Right forelimb (tissue), 1 donor: ENCODE measurements around the gene CSK.

ENCODE experiments used
- DNase-seq: peaks from one replicate; pipeline ENCODE4 v3.0.0-alpha.2; 2018

Gene CSK

DNA sequence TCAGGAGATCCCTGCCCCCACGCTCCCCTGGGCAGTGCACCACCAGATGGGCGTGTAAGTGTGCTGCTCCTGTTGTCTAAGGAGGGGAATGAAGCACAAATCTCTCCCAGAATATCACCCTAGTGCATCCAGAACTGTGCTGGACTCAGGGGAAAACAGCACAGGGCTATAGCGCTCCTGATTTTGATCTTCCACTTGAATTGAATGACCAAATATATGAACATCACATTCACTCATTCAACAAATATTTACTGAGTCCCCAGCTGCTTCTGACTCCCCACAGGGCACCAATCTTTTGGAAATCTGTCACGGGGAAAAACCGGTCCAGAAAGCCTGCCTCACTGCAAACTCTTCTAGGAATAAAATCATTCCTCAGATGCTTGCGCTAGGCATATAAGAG is 47.0 kb downstream of the CSK start:
- no peak for DNase-seq

DNA sequence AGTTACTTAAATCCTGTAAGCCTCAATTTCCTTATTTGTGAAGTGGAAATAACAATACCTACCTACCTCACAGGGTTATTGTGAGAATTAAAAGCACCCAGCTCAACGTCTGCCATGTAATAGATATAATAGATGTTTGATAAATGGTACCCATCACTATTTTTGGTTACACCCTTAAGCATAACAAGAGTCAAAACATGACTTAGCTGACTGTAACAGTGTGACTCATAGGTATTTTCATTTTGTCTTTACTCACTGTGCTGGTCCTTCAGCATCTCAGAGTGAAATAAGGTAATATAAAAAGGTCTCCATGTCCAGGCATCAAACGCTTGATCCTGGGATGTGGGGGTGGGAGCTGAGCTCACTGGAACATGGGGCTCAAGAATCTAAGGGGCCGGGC is 47.6 kb downstream of the CSK start:
- DNase-seq: no peak

DNA sequence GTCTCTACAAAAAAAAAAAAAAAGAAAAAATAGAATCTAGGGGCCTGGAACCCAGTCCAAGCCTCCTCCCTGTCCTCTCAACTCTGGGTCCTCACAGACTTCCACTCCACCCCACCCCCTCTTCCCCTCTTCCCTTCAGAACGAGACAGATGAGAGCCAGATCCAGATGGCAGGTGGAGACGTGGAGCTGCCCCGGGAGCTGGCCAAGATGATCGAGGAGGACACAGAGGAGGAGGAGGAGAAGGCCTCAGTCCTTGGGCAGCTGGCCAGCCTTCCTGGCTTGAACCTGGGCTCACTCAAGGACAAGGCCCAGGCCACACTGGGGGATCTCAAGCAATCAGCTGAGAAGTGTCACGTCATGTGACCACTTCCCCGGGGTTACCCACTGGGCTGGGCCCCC is 48.1 kb downstream of the CSK start:
- DNase-seq: no peak

DNA sequence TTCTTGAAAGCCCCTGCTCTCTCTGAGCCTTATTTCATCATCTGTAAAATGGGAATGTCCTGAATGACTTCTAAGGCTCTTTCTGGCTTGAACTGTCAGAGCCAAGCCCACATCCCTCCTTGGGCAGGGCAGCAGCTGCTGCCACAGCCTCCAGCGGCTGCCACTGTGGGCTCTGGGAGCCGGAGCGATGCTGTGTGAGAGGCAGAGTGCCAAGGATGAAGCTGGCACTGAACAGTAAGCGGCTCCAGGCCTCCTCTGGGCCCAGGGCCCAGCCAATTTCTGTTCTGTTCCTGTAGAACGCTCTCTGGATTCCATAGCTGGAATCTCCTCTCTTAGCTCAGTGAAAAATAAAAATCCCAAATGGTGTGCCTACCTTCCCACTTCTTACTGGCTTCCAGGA is 49.0 kb downstream of the CSK start:
- DNase-seq: no peak

DNA sequence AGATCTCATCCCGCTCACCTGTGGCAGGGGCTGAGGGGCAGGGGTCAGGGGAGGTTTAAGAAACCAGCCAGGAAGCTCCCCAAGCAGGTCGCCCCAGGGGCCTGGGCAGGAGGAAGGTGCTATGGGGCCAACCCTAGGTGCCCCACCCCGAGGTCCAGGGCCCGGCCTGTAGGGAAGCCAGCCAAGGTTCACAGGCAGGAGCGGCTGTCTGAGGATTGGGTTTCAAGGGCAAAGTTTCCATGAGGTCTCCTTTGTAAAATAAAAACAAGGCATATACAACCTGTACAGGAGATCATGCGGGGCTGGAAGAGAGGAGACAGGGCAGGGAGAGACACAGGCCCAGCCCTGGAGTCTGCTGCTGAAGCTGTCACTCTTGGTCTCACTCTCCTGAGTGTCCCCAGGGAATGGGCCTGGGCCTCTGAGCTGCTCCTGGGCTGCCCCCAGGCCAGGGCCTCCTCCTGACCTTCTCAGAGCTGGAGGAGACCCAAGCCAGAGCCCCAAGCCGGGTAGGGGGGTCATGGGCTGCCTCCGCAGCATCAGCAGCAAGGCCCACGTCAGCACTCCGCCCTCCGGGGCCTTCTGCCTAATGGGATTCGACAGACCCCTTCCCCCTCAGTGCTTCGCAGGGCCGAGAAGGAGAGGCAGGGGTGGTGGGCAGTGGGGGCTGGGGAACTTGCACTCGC is 50.1 kb downstream of the CSK start:
- no peak for DNase-seq

DNA sequence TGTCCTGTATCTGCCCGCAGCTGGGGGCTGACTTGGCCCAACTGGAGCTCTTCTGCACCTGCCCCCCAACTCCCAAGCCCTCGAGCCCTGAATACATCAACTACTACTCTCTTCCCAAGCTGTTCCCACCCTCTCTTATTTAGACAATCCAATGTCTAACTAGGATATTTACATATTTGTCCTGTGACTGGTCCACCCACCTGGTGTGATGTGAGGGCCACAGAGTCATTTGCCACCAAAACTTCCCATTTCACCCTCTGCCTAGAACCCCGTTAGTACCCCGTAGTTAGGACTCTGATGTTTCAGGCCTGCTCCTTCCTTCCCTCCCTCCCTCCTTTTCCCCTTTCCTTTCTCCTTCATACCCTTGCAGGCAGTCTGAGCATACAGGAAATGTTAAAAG is 50.9 kb downstream of the CSK start:
- no peak for DNase-seq

DNA sequence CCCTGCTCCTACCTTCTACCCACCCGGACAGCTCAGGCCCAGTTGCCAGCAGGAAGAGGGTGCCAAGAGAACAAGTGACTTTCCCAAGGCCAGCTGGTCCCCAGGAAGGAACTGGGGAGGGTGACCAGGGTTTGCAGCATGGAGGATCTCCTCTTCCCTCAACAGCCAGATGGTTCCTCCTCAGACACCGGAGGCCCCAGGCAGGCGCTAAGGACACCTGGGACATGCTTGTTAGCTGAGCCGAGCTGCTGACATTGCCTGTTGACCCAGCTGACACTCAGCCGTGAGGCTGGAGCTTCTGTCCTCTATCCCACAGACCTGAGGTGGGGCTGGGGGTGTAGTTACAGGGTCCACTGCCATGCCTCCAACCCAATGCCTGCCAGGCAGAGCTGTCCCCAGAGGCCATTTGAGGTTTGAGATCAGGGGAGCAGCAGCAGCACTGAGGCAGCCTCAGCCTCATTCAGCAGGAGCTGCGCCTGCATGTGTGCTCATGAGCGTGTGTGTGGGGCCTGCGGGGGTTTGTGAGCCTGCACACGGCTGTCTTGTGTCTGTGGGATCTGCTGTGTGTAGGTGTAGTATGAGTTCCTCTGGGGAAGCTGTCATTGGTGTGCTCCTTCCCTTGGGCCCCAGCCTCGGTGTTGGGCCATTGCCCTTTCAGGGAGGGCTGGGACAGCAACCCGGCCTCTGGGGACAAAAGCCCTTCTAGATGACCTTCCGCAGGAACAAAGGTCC is 51.7 kb downstream of the CSK start:
- no peak for DNase-seq

DNA sequence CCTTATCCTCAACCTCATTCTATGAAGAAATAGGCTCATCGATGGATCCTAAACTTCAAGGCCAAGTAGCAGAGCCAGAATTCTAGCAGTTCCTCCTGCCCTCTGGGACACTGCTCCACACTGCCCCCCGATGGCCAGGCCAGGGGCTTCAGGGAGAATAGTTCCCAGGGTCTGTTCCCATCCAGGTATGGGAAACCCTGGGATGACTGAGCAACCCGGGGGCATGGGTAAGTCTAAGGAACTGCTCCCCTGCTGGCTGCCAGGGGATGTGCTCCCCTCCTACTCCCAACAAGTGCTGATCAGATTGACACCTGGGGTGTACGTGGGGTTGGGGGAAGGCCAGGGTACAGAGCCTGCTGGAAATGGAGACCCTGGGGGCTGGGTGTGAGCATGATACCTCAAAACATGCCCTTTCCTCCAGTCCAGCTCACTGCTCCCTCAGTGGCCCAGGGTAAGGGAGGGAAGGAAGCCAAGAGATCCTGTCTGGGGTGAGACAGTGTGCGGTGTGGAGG is 53.5 kb downstream of the CSK start:
- no peak for DNase-seq

DNA sequence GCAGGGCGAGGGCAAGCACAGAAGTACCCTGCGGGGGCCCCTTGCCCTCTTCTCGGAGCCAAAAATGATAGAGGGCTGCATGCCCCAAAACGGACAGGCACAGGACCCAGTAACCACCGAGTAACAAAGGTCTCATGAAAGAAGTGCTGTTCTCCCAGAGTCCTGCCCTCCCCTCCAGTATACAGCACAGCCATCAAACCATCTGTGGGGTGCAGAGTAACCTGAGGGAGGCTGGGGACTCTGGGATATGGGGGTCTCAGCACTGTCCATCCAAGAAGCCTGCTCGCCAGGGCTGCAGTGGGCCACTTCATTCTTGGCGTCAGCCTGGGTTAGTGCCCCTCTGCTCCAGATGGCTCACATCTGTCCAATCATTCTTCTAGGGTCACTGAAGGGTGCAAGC is 55.0 kb downstream of the CSK start:
- no peak for DNase-seq

DNA sequence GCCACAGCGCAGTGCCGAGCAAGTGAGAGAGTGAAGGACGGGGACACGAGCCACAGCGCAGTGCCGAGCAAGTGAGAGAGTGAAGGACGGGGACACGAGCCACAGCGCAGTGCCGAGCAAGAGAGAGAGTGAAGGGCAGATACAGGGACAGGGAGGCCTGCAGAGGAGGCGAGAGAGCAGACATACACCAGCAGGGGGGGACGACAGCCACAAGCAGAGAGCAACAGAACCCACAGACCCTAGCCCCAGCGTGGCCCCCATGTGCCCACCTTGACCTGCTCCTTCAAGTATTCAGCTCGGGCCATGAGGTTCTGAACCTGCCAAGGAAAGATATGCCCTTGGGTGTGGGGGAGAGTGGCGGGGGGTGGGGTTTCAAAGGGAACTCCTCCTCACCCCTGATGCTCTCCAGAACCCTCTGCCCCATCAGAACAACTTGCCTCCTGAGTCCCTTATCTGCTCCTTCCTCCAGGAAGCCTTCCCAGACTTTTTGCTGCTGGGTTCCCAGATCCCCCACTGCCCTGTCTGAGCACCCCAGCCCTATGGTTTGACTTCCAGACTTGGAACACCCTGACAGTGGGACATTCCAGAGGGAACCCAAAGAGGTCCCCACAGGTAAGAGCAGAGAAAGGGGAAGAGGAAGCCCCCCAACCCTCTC is 55.7 kb downstream of the CSK start:
- DNase-seq: no peak

DNA sequence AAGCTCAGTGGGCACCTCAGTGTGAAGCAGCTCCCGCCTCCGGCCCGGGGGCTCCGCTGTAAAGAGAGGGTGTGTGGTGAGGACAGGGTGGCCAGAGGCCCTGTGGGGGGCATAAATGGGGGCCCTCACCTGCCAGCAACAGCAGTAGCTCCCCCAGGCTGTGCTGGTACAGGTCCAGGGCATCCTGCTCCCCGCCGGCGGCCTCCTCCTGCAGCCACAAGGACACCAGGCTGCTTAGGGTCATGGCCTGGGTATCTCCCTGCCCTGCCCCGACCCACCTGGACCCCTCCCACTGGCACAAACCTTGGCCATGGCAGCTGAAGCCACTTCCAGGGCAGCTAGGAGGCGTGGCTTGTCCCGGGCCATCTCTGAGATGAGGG is 56.2 kb downstream of the CSK start:
- no peak for DNase-seq

DNA sequence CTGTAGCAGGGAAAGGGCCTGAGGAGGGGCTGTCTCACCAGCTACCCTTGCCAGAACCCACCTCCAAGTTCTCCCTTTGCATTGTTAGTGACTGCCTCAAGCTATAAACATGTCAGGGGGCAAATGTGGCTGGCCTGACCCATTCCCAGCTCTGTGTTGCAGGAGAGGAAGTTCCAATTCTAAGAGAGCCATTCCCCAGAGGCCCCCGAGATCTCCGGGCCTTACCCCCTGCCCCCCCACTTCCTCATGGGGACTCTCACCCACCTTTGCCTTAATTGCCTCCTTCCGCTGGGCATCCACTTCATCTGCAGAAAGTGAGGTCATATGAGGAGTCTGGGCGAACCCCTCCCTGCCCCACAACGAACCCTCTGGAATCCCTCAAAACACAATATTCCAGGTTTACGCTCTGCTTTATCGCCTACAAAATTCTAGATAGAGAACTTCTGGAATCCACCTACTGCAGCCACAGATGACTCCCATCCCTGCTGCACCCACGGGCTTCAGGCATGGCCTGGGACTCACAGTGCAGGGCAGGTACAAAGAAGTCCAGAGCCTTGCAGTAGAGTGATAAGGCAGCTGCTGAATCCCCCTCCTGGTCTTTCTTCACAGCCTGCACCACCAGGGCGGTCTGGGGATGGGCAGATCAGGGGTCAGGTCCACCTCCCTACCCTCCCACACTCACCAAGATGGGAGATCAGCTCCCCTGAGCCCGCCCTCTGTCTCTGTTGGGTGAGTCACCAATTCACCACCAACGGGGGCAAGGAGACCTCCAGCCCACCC is 57.1 kb downstream of the CSK start:
- DNase-seq: no peak

DNA sequence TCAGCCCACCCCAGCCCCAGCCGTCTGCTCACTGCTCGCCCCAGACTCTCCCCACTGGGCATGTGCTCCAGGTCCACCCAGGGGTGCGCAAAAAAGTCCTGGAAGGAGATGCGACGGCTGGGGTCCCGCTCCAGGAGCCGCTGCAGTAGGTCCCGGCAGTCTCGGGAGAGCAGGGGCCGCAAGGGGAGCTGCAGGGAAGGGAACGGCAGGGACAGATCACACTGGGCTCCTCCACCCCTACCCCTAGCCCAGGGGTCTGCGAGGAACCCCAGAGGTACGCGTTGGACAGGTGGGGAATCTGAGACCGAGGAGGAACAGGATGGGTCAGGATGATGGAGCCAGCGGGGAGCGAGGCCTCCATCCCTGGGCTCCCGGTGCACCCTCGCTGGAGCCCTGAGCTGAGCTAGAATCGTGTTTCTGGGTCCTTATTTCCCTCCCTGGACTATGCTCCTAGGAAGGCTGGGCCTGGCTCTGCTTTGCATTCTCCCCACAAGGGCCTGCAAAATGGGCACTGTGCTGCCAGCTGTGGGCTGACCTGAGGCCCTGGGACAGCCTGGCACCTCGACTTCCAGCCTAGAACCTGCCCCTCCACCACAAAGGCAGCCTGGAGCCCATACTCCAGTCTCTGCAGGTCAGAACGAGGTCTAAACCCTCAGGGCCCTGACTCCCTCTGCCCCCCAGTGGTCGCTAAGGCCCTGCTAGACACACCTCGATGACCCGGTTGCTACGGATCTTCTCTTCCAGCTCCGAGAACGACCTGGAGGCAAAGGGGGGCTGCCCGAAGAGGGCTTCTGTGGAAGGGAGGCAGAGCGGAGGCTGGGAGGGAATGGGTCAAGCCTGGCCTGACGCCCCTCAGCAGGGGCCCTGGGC is 57.9 kb downstream of the CSK start:
- DNase-seq: no peak

DNA sequence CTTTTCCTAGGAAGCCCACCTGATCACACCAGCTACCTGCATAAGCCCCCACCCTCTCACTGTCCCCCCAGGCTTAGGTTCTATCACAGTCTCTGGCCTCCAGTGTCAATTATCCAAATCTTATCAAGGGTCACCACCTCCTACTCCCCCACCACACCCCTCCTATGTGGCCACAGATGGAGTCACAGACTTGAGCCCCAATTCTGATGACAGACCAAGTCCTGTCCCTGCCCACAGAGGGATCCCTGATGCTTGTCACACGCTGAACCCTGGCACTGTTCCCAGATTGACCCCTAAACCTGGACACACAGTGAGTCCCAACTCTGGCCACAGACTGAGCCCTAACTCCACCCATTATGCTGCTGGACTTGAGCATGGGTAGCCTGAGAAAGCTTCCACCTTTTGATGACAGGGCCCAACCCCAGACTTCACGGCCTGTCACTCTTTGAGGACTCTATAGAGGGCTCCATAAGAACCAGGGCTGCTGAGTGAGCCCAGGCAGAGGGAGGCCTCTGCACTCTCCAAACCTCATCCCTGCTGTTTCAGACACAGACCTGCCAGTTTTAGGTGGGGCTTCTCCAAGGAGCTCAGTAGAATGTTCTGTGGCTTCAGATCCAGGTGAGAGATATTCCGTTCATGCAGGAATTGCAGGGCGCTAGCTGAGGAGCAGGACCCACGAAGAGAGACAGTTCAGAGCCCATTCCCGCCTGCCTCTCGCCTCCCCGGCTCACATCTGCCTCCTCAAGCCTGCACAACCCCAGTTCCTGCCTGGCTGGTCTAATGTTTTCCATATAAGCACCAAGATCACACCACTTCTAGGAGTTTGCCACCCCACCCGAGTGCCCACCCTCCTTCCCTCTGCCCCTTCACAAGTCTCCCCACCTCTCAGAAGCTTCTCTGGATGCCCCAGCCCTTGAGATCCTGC is 59.2 kb downstream of the CSK start:
- no peak for DNase-seq

DNA sequence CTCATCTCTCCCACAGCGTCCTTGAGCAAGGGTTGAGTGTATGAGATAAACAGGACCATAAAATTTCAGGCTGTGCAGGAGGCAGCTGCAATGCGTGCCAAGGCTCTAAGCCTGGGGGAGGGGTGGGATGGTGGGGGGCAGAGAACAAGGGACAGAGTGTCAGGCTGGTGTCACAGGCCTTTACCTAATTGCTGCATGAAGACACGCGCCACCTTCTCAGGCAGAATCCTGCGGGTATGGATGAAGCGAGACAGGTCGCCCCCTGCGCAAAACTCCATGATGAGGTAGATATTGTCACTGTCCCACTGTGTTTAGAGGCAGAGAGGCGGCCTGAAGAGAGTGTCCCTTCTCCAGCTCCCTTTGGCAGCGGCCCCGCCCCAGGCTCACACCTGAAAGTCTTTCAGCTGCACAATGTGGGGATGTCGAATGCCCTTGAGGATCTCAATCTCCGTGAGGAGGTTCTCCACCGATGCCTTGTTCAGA is 60.1 kb downstream of the CSK start:
- no peak for DNase-seq

DNA sequence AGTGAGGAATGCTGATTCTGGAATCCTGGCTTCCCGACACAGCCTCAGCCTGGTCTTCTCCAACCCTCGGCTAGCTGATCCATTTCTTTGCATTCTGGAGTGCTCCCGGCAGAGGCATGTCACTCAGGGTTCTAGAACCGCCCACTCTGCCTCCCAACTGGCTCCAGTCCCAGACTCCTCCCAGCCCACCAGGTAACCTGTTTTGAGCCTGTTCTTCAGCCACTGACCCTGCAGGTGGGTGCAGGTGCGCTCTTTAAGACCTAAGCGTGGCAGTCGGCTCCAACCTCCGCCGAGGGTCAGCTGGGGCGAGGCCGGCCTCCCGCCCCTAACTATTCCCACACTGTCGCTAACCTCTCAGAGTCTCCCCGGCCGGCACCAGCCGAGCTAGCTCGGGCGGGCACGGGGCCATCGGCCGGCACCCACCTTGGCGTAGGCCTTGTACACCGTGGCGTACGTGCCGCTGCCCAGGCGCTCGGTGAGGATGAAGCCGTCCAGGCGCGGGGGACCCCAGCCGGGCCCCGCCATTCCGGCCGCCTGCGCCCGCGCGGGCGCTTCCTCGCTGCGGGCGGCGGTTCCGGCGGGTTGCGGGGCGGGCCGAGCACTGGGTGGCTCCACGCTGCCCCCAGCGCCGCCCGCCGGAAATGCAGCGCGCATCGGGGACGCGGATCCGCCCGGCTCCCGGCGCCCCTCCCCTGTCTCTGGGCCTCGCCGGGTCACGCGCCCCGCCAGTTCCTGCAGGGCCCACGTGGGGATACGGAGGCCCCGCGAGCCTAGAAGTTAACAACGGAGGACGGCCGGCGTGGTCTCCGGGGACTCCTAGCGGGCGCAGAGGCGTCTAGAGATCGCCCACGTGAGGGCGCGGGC is 60.9 kb downstream of the CSK start, which contains the start of gene ULK3:
Gene ULK3 (minus strand): TSS at position 576 of the 864 bp plus-strand sequence. CDS start 51 bp downstream, at position 525.
- DNase-seq: peak; percentile 92

DNA sequence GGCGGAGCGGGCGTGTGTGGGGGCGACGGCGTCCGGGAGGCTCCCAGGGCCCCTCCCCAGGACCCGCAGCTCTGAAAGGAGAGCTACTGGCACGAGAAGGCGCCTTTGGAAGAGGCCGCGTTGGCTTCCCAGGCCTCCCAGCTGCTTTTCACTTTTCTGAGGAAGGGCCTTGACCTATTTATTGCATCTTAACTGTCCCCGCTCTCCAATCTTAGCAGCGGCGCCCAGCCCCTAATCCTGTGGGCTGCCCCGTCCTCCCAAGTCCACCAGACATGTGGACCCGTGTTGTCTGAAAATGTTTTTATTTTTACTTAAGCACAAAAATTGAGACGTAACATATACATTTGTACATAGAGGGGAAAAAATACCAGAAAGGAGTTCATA is 61.6 kb downstream of the CSK start:
- no peak for DNase-seq

DNA sequence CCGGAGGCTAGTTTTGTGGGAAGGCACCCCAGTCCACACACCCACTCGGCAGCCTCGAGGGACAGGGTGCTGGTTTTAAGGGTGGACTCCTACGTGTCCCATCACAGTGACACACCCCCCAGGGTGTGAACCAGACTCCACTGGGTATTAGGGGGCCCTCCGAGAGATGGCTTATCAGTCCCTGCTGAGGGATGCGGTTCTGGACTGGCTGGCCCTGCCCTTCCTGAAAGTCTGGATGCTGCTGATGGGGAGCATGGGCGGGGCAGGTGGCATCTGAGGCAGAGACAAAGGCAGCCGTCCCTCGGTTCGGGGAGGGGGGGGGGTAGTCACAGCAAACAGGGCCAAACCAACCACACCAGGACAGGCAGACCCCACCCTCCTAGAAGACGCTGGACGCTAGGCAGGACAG is 62.0 kb downstream of the CSK start:
- no peak for DNase-seq

DNA sequence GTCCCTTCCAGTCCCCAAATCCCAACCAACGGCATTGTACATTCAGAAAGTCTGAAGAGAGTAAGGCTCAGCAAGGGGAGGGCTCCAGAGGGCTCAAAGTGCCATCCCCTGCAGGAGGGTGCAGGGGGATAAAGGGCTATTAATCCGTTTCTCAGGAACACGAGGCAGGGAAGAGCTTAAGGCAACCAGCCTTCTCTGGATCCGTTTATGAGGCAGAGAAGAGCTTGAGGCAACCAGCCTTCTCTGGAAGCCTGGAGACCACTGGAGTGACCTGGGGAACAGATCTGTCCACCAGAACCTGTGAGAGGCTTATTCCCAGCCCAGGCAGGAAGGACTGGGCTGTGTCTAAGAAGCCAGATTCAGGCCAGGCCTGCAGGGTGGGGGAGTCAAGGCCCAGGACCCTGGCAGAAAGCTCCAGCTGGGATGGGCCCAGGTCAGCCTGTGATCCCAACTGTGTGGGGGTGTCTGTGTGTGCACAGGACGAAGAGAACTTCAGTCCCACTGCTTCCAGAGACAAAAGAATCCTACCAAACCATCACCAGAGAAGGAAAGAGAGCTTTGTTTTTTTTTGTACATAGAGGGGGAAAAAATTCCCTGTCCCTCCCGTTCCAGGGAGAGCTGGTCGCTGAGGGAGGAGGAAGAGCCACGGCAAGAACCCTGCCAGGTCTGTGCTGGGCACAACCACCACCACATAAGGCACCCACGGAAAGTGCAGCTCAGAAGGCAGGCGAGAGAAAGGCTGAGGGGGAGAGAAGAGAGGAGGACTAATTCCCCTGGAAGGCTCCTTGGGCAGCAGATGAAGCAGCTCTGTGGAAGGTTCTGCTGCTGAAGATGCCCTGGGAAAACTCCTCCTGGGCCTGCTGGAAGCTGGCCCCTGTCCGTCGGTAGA is 62.7 kb downstream of the CSK start:
- DNase-seq: no peak
